22Rv1 (cell line): Measurements from ENCODE around the gene MYO7B.

Experiments
- ZFX ChIP-seq: fragments of 450-650 bp; IDR thresholded peaks from 2 replicates; pipeline ENCODE4 v1.6.1; 2017; ENCODE audit warnings: antibody characterized with exemption, borderline replicate concordance
- TF ChIP-seq, protein P1 (sequence below): fragments of 450-650 bp; IDR thresholded peaks from 2 replicates; pipeline ENCODE4 v1.5.1; 2017; ENCODE audit warnings: mild to moderate bottlenecking

DNA sequence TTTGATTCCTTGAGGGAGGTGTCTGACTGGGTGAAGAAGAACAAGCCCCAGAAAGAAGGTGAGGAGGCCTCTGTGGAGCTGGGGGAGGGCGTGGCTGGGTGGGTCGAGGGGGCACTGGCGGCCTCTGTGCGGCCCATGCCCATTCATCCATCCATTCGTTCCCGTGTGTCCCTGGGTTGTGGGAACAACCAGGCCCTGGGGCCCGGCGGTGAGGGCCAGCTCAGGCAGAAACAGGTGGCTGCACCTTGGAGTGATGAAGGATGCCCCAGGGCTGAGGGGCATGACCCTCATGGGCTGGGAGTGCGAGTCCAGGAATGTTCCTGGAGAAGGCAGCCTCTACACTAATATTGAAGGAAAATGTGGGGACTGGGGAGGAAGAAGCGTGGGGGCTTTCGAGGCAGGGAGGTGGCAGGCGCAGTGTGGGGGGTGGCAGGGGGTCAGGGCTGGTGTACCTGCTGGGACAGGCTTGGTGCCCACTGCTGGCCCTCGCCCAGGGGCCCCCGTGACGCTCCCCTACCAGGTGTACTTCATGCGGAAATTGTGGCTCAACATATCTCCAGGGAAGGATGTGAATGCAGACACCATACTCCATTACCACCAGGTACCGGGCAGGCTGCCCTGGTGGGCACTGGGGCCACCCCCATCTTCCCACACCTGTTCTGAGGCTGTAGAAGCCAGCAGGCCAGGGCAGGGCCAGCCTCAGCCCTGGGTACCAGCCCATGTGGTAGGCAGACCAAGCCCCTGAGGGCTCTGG lies 99.3 kb downstream of the MYO7B start:
- TF ChIP-seq, protein P1, sequence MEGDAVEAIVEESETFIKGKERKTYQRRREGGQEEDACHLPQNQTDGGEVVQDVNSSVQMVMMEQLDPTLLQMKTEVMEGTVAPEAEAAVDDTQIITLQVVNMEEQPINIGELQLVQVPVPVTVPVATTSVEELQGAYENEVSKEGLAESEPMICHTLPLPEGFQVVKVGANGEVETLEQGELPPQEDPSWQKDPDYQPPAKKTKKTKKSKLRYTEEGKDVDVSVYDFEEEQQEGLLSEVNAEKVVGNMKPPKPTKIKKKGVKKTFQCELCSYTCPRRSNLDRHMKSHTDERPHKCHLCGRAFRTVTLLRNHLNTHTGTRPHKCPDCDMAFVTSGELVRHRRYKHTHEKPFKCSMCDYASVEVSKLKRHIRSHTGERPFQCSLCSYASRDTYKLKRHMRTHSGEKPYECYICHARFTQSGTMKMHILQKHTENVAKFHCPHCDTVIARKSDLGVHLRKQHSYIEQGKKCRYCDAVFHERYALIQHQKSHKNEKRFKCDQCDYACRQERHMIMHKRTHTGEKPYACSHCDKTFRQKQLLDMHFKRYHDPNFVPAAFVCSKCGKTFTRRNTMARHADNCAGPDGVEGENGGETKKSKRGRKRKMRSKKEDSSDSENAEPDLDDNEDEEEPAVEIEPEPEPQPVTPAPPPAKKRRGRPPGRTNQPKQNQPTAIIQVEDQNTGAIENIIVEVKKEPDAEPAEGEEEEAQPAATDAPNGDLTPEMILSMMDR = no peak
- no peak for TF ChIP-seq ZFX
